K562 (cell line): ENCODE data around the gene SLC13A4. TPM values are rescaled to one million over a fixed set of nuclear protein-coding genes. Genes with fewer than 3 reads are reported as not detected.

Experiments
- ATAC-seq: fragments of 200-7000 bp; cut with Tn5 transposase; 3 replicates; pipeline ENCODE4 v1.9.1; 2020; ENCODE audit warnings: moderate library complexity
- BruUV-seq: library from RNA; stranded (reverse); fragments of 400-500 nt; replicated peaks from 2 replicates; lab custom pipeline; 2021; lab: Mats Ljungman, UMichigan
- CTCF ChIA-PET: fragments of 300-600 bp; formaldehyde crosslinking; extraction: SDS; loops from one replicate; lab custom pipeline; 2021; ENCODE audit warnings: low intra/inter-chr PET ratio; lab: Yijun Ruan, JAX
- POLR2A ChIA-PET: fragments of 300-600, 350-650 bp; sonication (Branson Sonifier 250); formaldehyde crosslinking; extraction: SDS; loops from one replicate; lab custom pipeline; 2021; ENCODE audit warnings: antibody characterized with exemption, inconsistent platforms; lab: Yijun Ruan, JAX
- DNase-seq, 4 experiments: peaks; one replicate each; pipeline versions ENCODE4 v3.0.0 to v3.0.0-alpha.2; 2011 to 2018; ENCODE audit warnings: low spot score in 3 of 4, mixed read lengths in 3 of 4; ENCODE audit errors: extremely low read depth in 1 of 4
- FAIRE-seq: peaks from 2 replicates; lab custom pipeline; 2011; peaks lifted over from hg19 to GRCh38; lab: Jason Lieb, UNC
- H2AFZ ChIP-seq: 2 replicates; pipeline ENCODE4 v1.6.0; 2011; ENCODE audit warnings: low read depth, low read length, control low read depth, inconsistent platforms
- H3K27ac ChIP-seq: fragments of 200-600 bp; 3 replicates; pipeline ENCODE4 v1.8.0; 2011; ENCODE audit warnings: low read depth, mild to moderate bottlenecking, control low read depth, inconsistent platforms, low read length, moderate library complexity, mixed read lengths; ENCODE audit errors: extremely low read depth
- H3K27me3 ChIP-seq, 2 experiments: fragments of 300-600 bp in 1 of 2; 2 replicates in 1 of 2; 3 replicates in 1 of 2; pipeline versions ENCODE4 v1.6.0 to v1.8.0; 2011; ENCODE audit warnings: inconsistent platforms in 2 of 2, low read length in 2 of 2, mild to moderate bottlenecking in 1 of 2, mixed read lengths in 1 of 2, moderate library complexity in 1 of 2; ENCODE audit not compliant: control insufficient read depth in 2 of 2, insufficient read depth in 2 of 2
- H3K36me3 ChIP-seq: fragments of 300-600 bp; 3 replicates; pipeline ENCODE4 v1.8.0; 2011; ENCODE audit warnings: mild to moderate bottlenecking, low read length, inconsistent platforms; ENCODE audit not compliant: control insufficient read depth, insufficient read depth
- H3K4me1 ChIP-seq, 2 experiments: fragments of 200-600 bp in 1 of 2; replicated peaks in 1 of 2; 2 replicates in 1 of 2; 3 replicates in 1 of 2; pipeline versions ENCODE4 v1.5.1 to v1.8.0; 2011; ENCODE audit warnings: inconsistent platforms in 2 of 2, low read length in 2 of 2, mild to moderate bottlenecking in 1 of 2, mixed read lengths in 1 of 2, moderate library complexity in 1 of 2; ENCODE audit not compliant: control insufficient read depth in 2 of 2, insufficient read depth in 2 of 2
- H3K4me2 ChIP-seq: 2 replicates; pipeline ENCODE4 v1.6.1; 2011; ENCODE audit warnings: low read length, control low read depth, inconsistent platforms, mixed read lengths; ENCODE audit not compliant: insufficient read depth
- H3K4me3 ChIP-seq: fragments of 200-600 bp; sonication (generic), shearing (Covaris generic); 2 replicates; pipeline ENCODE4 v1.5.1; 2016; ENCODE audit warnings: control low read depth, inconsistent platforms
- H3K79me2 ChIP-seq: fragments of 200-600 bp; 3 replicates; pipeline ENCODE4 v1.8.0; 2011; ENCODE audit warnings: low read length, inconsistent platforms; ENCODE audit not compliant: control insufficient read depth, insufficient read depth
- H3K9ac ChIP-seq, 2 experiments: 2 replicates each; pipeline versions ENCODE4 v1.6.0 to v1.6.1; 2011; ENCODE audit warnings: low read depth in 2 of 2, low read length in 2 of 2, control low read depth in 1 of 2, inconsistent platforms in 1 of 2, mild to moderate bottlenecking in 1 of 2, mixed read lengths in 1 of 2; ENCODE audit not compliant: insufficient read depth in 1 of 2
- H3K9me1 ChIP-seq: one replicate; pipeline ENCODE4 v1.6.0; 2011; ENCODE audit warnings: inconsistent platforms, mild to moderate bottlenecking, low read length, moderate library complexity; ENCODE audit not compliant: control insufficient read depth, insufficient read depth
- H3K9me3 ChIP-seq: replicated peaks from 2 replicates; pipeline ENCODE4 v1.5.1; 2011; ENCODE audit warnings: low read depth, low read length, inconsistent platforms; ENCODE audit not compliant: control insufficient read depth, insufficient read depth
- H4K20me1 ChIP-seq: replicated peaks from 2 replicates; pipeline ENCODE4 v1.6.1; 2011; ENCODE audit warnings: low read length, inconsistent platforms, mixed read lengths; ENCODE audit not compliant: control insufficient read depth, insufficient read depth
- ATF1 ChIP-seq, 2 experiments: fragments of 450-650 bp in 1 of 2; IDR thresholded peaks; 2 replicates each; pipeline ENCODE4 v1.6.1; 2016; ENCODE audit warnings: missing compliant biosample characterization in 1 of 2, missing genetic modification characterization in 1 of 2
- BCOR ChIP-seq: fragments of 450-650 bp; IDR thresholded peaks from 2 replicates; pipeline ENCODE4 v1.6.1; 2016
- BRD4 ChIP-seq: fragments of 200-600 bp; sonication (generic); IDR thresholded peaks from 2 replicates; pipeline ENCODE4 v1.6.1; 2017; ENCODE audit warnings: inconsistent platforms
- CCAR2 ChIP-seq: fragments of 200-400 bp; formaldehyde crosslinking; IDR thresholded peaks from 2 replicates; pipeline ENCODE4 v1.6.1; 2017; ENCODE audit warnings: mild to moderate bottlenecking, low read depth, low read length
- CREM ChIP-seq: IDR thresholded peaks from 2 replicates; pipeline ENCODE4 v1.6.1; 2014; ENCODE audit warnings: antibody characterized with exemption, low read depth
- CTBP1 ChIP-seq: fragments of 450-650 bp; IDR thresholded peaks from 2 replicates; pipeline ENCODE4 v1.6.1; 2016; ENCODE audit warnings: borderline replicate concordance
- ELF4 ChIP-seq: fragments of 450-650 bp; formaldehyde crosslinking; IDR thresholded peaks from 2 replicates; pipeline ENCODE4 v1.4.0; 2022; ENCODE audit warnings: missing genetic modification characterization
- GATAD2A ChIP-seq: fragments of 450-650 bp; IDR thresholded peaks from 2 replicates; pipeline ENCODE4 v1.6.1; 2017
- GTF2F1 ChIP-seq: IDR thresholded peaks from 2 replicates; pipeline ENCODE4 v1.6.1; 2011; ENCODE audit warnings: low read depth, low read length, improper control_type of control experiment
- MEIS2 ChIP-seq: fragments of 450-650 bp; IDR thresholded peaks from 2 replicates; pipeline ENCODE4 v1.6.1; 2014; ENCODE audit warnings: mild to moderate bottlenecking; ENCODE audit not compliant: partially characterized antibody
- NBN ChIP-seq: fragments of 450-650 bp; IDR thresholded peaks from 2 replicates; pipeline ENCODE4 v1.6.1; 2016; ENCODE audit warnings: low read depth, mild to moderate bottlenecking
- NCOA4 ChIP-seq: fragments of 450-650 bp; IDR thresholded peaks from 2 replicates; pipeline ENCODE4 v1.6.1; 2018; ENCODE audit warnings: mild to moderate bottlenecking; ENCODE audit not compliant: partially characterized antibody
- NR2F6 ChIP-seq: fragments of 450-650 bp; formaldehyde crosslinking; IDR thresholded peaks from 2 replicates; pipeline ENCODE4 v1.4.0; 2020; ENCODE audit warnings: mild to moderate bottlenecking
- PML ChIP-seq: IDR thresholded peaks from 2 replicates; pipeline ENCODE4 v1.6.1; 2012; ENCODE audit warnings: low read length, inconsistent platforms
- PTBP1 ChIP-seq: fragments of 200-400 bp; formaldehyde crosslinking; IDR thresholded peaks from 2 replicates; pipeline ENCODE4 v1.6.1; 2017; ENCODE audit warnings: low read depth, low read length
- RFX1 ChIP-seq: fragments of 450-650 bp; IDR thresholded peaks from 2 replicates; pipeline ENCODE4 v1.6.1; 2016; ENCODE audit warnings: mild to moderate bottlenecking, moderate library complexity
- STAT5A ChIP-seq: IDR thresholded peaks from 2 replicates; pipeline ENCODE4 v1.6.1; 2012; ENCODE audit warnings: low read length, inconsistent platforms, borderline replicate concordance
- ZFP30 ChIP-seq: fragments of 250-450 bp; sonication (Bioruptor Pico); IDR thresholded peaks from 2 replicates; pipeline ENCODE4 v1.8.0; 2022; ENCODE audit warnings: moderate library complexity, mild to moderate bottlenecking, inconsistent platforms, borderline replicate concordance
- ZFP36 ChIP-seq: fragments of 150-350 bp; IDR thresholded peaks from 2 replicates; pipeline ENCODE4 v1.6.1; 2018; ENCODE audit warnings: low read length, low read depth; ENCODE audit not compliant: partially characterized antibody
- ZNF124 ChIP-seq: sonication (generic); formaldehyde crosslinking; IDR thresholded peaks from 2 replicates; pipeline ENCODE4 v1.8.1; 2022; ENCODE audit warnings: missing genetic modification reagents
- ZNF583 ChIP-seq: fragments of 250-450 bp; sonication (Bioruptor Pico); IDR thresholded peaks from 2 replicates; pipeline ENCODE4 v1.4.0; 2020
- WGBS: fragments of 100-300 bp; shearing (Covaris generic); methylation state at CpG from one replicate; pipeline ENCODE4 v1.1.6; 2016; ENCODE audit warnings: low coverage, mixed read lengths; ENCODE audit not compliant: insufficient coverage; ENCODE audit errors: missing lambda C conversion rate; 5-methylcytosine and 5-hydroxymethylcytosine counted together
- in situ Hi-C: fragments of 300-500 bp; cut with MboI; formaldehyde crosslinking; loops from 4 replicates; pipeline ENCODE4 v1.15.0; 2018; ENCODE audit warnings: inconsistent platforms, mixed read lengths
- intact Hi-C: fragments of 100-400 bp; cut with micrococcal nuclease; formaldehyde crosslinking; loops from 2 replicates; pipeline ENCODE4 v1.14.2; 2022
- polyA plus RNA-seq, 8 experiments: library from polyadenylated mRNA; depleted of rRNA in 4 of 8; stranded (reverse) in 5 of 8; unstranded in 3 of 8; fragments of >200 nt; fragmentation: Nextera tagmentation in 2 of 8; fragmentation: Illumina TruSeq in 1 of 8; extraction: Ambion mirVana in 2 of 8; extraction: Trizol in 1 of 8; gene quantifications; 2 replicates each; pipeline versions ENCODE4 v1.2.1 to v1.2.3, GENCODE V29; 2011 to 2014; ENCODE audit warnings: inconsistent platforms in 1 of 8, missing spikeins in 1 of 8
- total RNA-seq, 7 experiments: library from RNA; depleted of rRNA in 6 of 7; stranded (reverse); fragments of >200 nt in 6 of 7; fragmentation: Illumina TruSeq in 2 of 7; extraction: Trizol in 2 of 7; gene quantifications; 2 replicates each; pipeline versions ENCODE4 v1.2.1 to v1.2.3, GENCODE V29; 2011 to 2021; ENCODE audit warnings: low replicate concordance in 1 of 7

SLC13A4 gene
- total and polyA plus RNA-seq, 9 of the 15 experiments (the other 6 are each of a cell fraction or from before 2014, with no cell fraction given) = 0.11 to 1.0 (median 0.36) TPM

- CTCF ChIA-PET = no interaction called here
- no peaks in the 10 kb centered on the region for H3K36me3 ChIP-seq
Observed at GRCh38 chr7:135718794-135719437, 9.1 kb downstream of the SLC13A4 start.

GRCh38 chr7:135718219-135718618, 9.8 kb downstream of the SLC13A4 start:
- no peaks in the 10 kb centered on the region for H3K79me2 ChIP-seq
- H3K9ac ChIP-seq = no peak overlapping the region
- H2AFZ ChIP-seq = no peak overlapping the region
- no TSS peak for BruUV-seq
- no peak for FAIRE-seq
- no peaks in the 10 kb centered on the region for H3K9me3 ChIP-seq
- no peak for ATAC-seq
- no peak overlapping the region for H3K27ac ChIP-seq
- H3K4me3 ChIP-seq = no peak overlapping the region
- CTCF ChIA-PET = no interaction called here
- POLR2A ChIA-PET = interaction anchor here (0.6 kb wide), 1 partner anchor 12 kb away, joined by 3 read pairs; no protein-coding TSS in a partner anchor
- TF ChIP-seq GATAD2A (no peak), NBN (no peak), ELF4 (CRISPR knock-in tag) (no peak), CCAR2 (no peak), NCOA4 (no peak), ZNF124 (CRISPR knock-in tag) (no peak), GTF2F1 (no peak), PML (no peak), NR2F6 (CRISPR knock-in tag) (no peak), BRD4 (no peak), ZFP30 (CRISPR knock-in tag) (no peak), ZNF583 (CRISPR knock-in tag) (no peak), MEIS2 (no peak), STAT5A (no peak), BCOR (no peak), CTBP1 (no peak), ZFP36 (no peak)
- H3K4me1 ChIP-seq = peaks cover 2 to 6% of the 10 kb centered on the region in 2 experiments; a peak in 4 of 5 replicates
- peaks cover 29 to 48% of the 10 kb centered on the region in 2 experiments; a peak in 4 of 5 replicates for H3K27me3 ChIP-seq
- H3K36me3 ChIP-seq = no peaks in the 10 kb centered on the region
- no peaks in the 10 kb centered on the region for H4K20me1 ChIP-seq
- DNase-seq = no peak
- 3% methylated on average over 2 of the region's 2 CpGs for WGBS
- intact Hi-C loops (no loop called here), in situ Hi-C loops (no loop called here)
- H3K9me1 ChIP-seq = no peaks in the 10 kb centered on the region
- no peak overlapping the region for H3K4me2 ChIP-seq

More at GRCh38 chr7:135718794-135719437, 9.1 kb downstream of the SLC13A4 start:
- in situ Hi-C loops = no loop called here
- POLR2A ChIA-PET = interaction anchor here (0.6 to 1.4 kb wide), 3 partner anchors 9 to 245 kb away, joined by 3 to 5 read pairs (median 5); partner anchors contain the start of gene SLC13A4
- no peak overlapping the region for H2AFZ ChIP-seq
- intact Hi-C loops = no loop called here
- H3K9ac ChIP-seq = no peak overlapping the region
- DNase-seq (no peak), ATAC-seq (0 out of 3 replicates have a peak, but pooled peaks have one; percentile 7), FAIRE-seq (no peak)
- peaks cover 27 to 43% of the 10 kb centered on the region in 2 experiments; a peak in 4 of 5 replicates for H3K27me3 ChIP-seq
- no peaks in the 10 kb centered on the region for H3K9me3 ChIP-seq
- no TSS peak for BruUV-seq
- H3K9me1 ChIP-seq = no peaks in the 10 kb centered on the region
- no peak overlapping the region for H3K4me2 ChIP-seq
- WGBS = 5% methylated on average over 7 of the region's 7 CpGs
- TF ChIP-seq CREM (peak; percentile 44; the same call in 1 of the 2 replicates), PTBP1 (no peak), ZNF124 (CRISPR knock-in tag) (no peak), ATF1 (CRISPR knock-in tag; IDR thresholded peaks at IDR 0.05) (no peak), ATF1 (tag; IDR thresholded peaks at IDR 0.05) (peak; percentile 36; the same call in 1 of the 2 replicates), RFX1 (peak; percentile 73)
- no peak overlapping the region for H3K27ac ChIP-seq
- no peak overlapping the region for H3K4me3 ChIP-seq
- peaks cover 6 to 9% of the 10 kb centered on the region in 2 experiments; a peak in 4 of 5 replicates for H3K4me1 ChIP-seq
- H4K20me1 ChIP-seq = no peaks in the 10 kb centered on the region
- no peaks in the 10 kb centered on the region for H3K79me2 ChIP-seq
